Activated T-cell treated with anti-CD3 and anti-CD28 coated beads for 24 hours (primary cell): Measurements from ENCODE around the gene FLYWCH1.
"Not testable (repeated sequence)": the region's sequence is repeated elsewhere in the genome, so short reads cannot be mapped to it uniquely, and the experiment has no call there.

Experiments
- DNase-seq: peaks from one replicate; pipeline ENCODE4 v3.0.0-alpha.2; 2020; ENCODE audit warnings: low read depth

The FLYWCH1 gene

GRCh38 chr16:2925951-2926649, 14.4 kb downstream of the FLYWCH1 start:
- no peak for DNase-seq

GRCh38 chr16:2926650-2926999, 14.9 kb downstream of the FLYWCH1 start:
- no peak for DNase-seq

- DNase-seq, result peak; percentile 86
These were observed 15.4 kb downstream of the FLYWCH1 start for GRCh38 chr16:2927010-2927646.

- not testable (repeated sequence) for DNase-seq
These were observed 16.4 kb downstream of the FLYWCH1 start for GRCh38 chr16:2928151-2928550.

- DNase-seq, result no peak
These were observed 17.1 kb downstream of the FLYWCH1 start for GRCh38 chr16:2928796-2929195.

GRCh38 chr16:2929693-2930092, 18.0 kb downstream of the FLYWCH1 start:
- no peak for DNase-seq

GRCh38 chr16:2930236-2930635, 18.5 kb downstream of the FLYWCH1 start:
- no peak for DNase-seq

- DNase-seq, result not testable (repeated sequence)
These were observed 19.6 kb downstream of the FLYWCH1 start for GRCh38 chr16:2931231-2931914.

- no peak for DNase-seq
These were observed 21.4 kb downstream of the FLYWCH1 start for GRCh38 chr16:2933136-2933535.

GRCh38 chr16:2933701-2934100, 22.0 kb downstream of the FLYWCH1 start:
- DNase-seq, result no peak

- no peak for DNase-seq
These were observed 22.7 kb downstream of the FLYWCH1 start for GRCh38 chr16:2934450-2934849.

GRCh38 chr16:2936436-2937011, 24.8 kb downstream of the FLYWCH1 start:
- DNase-seq, result no peak

- no peak for DNase-seq
These were observed 25.4 kb downstream of the FLYWCH1 start for GRCh38 chr16:2937170-2937569.

- no peak for DNase-seq
These were observed 26.5 kb downstream of the FLYWCH1 start for GRCh38 chr16:2938206-2938605.

- no peak for DNase-seq
These were observed 28.2 kb downstream of the FLYWCH1 start for GRCh38 chr16:2939968-2940367.

GRCh38 chr16:2942045-2942444, 30.3 kb downstream of the FLYWCH1 start:
- DNase-seq, result no peak

- not testable (repeated sequence) for DNase-seq
These were observed 32.0 kb downstream of the FLYWCH1 start for GRCh38 chr16:2943716-2944115.

- no peak for DNase-seq
These were observed 34.9 kb downstream of the FLYWCH1 start for GRCh38 chr16:2946649-2947048.

GRCh38 chr16:2948807-2949704, 37.3 kb downstream of the FLYWCH1 start:
- no peak for DNase-seq

GRCh38 chr16:2949705-2950352, 38.1 kb downstream of the FLYWCH1 start:
- DNase-seq, result no peak

- no peak for DNase-seq
These were observed 38.6 kb downstream of the FLYWCH1 start for GRCh38 chr16:2950353-2950724.
